ENCODE results near the gene PPP2R2B.

DNA sequence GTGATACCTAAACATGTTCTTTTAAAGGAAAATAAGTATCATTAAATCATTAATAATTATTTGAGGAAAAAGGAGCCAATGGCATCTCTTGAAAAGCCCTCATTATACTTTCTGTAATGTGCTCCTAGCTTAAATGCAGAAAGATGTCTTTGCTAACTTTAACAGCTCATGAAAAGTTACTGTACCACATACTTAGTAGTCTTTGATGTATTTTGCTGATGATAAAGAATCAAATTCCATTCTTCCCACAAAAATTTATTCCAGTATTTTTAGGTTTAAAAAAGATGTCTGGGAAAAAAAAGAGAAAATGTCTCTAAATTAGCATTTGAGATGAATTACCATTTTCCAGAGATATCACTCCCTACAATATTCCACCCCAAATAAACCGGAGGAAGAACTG, 112.5 kb downstream of the PPP2R2B start:
- TF ChIP-seq SUZ12 (IDR thresholded peaks at IDR 0.05; ENCODE audit: extremely low read depth, insufficient read depth, insufficient read length), result no peak
- no peak for TF ChIP-seq YY1 (IDR thresholded peaks at IDR 0.05; ENCODE audit: insufficient read depth, insufficient read length)

Data from NT2/D1 (cell line).